Cardiac fibroblast (primary cell): ENCODE data around the gene TSPAN9.

ENCODE experiments used
- DNase-seq, 2 donors: peaks; one replicate each; pipeline versions ENCODE4 v3.0.0 to v3.0.0-alpha.2; 2010; ENCODE audit warnings: low read depth in 2 of 2
- H3K4me3 ChIP-seq, 2 donors: replicated peaks in 1 of 2; 1 replicate in 1 of 2; 2 replicates in 1 of 2; pipeline ENCODE4 v1.5.1; 2011; ENCODE audit warnings: low read depth in 2 of 2, low read length in 2 of 2, mild to moderate bottlenecking in 2 of 2, moderate library complexity in 1 of 2
- TF ChIP-seq, protein P1 (sequence below): IDR thresholded peaks from one replicate; pipeline ENCODE4 v1.5.1; 2011; ENCODE audit warnings: low read depth, mild to moderate bottlenecking, low read length, inconsistent platforms

Gene TSPAN9

GRCh38 chr12:3273409-3273853 is 196.3 kb downstream of the TSPAN9 start:
- TF ChIP-seq, protein P1, sequence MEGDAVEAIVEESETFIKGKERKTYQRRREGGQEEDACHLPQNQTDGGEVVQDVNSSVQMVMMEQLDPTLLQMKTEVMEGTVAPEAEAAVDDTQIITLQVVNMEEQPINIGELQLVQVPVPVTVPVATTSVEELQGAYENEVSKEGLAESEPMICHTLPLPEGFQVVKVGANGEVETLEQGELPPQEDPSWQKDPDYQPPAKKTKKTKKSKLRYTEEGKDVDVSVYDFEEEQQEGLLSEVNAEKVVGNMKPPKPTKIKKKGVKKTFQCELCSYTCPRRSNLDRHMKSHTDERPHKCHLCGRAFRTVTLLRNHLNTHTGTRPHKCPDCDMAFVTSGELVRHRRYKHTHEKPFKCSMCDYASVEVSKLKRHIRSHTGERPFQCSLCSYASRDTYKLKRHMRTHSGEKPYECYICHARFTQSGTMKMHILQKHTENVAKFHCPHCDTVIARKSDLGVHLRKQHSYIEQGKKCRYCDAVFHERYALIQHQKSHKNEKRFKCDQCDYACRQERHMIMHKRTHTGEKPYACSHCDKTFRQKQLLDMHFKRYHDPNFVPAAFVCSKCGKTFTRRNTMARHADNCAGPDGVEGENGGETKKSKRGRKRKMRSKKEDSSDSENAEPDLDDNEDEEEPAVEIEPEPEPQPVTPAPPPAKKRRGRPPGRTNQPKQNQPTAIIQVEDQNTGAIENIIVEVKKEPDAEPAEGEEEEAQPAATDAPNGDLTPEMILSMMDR = no peak
- no peak overlapping the region for H3K4me3 ChIP-seq
- DNase-seq = peak in 1 of 2 donors; percentile 46

DNA sequence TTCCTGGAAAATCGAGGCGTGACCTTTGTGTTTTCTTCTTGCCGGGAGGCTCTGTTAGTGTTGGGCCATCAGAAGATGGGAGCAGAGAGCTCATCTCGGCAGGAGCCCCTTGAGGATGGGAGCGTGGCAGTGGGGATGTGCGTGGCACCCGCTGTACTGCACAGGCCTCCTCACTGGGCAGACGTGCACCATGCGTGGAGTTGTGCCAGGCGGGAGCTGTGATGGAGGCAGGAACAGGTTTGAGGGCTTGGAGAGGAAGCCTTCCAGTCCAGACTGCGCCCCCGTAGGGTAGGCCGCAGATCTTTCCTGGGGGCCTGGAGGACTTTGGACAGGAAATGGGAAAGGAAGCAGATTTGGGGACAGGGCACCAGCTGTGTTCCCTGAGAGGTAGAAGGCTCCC is 197.5 kb downstream of the TSPAN9 start:
- no peak overlapping the region for H3K4me3 ChIP-seq
- no peak for DNase-seq
- TF ChIP-seq, protein P1 = no peak

- peak; percentile 77 to 80 for DNase-seq
- H3K4me3 ChIP-seq = no peak overlapping the region
- TF ChIP-seq, protein P1 = peak; percentile 98
Measured at GRCh38 chr12:3275171-3276041, 198.2 kb downstream of the TSPAN9 start.

DNA sequence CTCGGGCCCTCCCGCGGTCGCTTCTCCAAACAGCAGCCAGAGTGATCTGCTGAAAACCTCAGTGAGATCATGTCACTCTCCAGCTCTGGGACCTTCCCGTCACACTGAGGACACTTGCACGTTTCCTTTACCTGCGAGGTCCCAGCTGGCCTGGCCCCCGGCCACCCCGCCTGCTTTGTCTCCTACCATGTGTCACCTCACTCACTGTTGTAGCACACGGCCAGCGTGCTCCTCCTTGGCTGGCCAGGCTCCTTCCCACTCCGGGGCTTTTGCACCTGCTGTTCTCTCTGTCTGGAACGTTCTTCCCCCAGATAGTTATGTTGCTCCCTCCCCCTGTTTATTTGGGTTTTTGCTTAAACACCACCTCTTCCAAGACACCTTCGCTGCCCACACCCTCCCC is 199.0 kb downstream of the TSPAN9 start:
- H3K4me3 ChIP-seq = no peak overlapping the region
- DNase-seq = no peak
- TF ChIP-seq, protein P1 = no peak

DNA sequence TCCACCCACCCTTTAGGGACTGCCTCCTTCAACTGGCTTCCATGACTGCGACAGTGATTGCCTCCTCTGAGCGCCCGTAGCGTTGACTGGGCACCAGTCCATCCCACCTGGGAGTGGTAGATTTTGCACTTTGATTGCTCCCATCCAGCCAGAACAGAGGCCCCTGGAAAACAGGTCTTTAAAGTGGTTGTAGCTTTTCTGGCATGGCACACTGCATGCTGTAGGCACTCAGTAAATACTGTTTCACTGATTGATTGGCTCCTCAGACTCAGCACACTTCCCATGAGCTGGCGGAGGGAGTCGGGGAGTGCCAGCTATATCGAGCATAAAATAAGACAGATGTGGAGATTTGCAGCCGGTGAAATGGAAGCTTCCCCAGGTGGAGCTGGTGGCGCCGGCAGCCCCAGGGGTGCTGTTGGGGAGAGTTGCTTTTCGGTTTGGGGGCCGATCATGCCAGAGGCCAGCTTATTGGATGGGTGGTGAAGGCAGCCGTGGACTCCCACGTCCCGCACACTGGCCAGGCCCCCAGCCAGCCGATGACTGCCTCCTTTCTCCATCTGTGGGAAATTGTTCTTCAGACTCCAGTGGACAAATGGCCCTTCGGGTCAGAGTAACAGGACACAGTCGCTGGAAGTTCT is 200.2 kb downstream of the TSPAN9 start:
- DNase-seq = no peak
- TF ChIP-seq, protein P1 = no peak
- H3K4me3 ChIP-seq = no peak overlapping the region

DNA sequence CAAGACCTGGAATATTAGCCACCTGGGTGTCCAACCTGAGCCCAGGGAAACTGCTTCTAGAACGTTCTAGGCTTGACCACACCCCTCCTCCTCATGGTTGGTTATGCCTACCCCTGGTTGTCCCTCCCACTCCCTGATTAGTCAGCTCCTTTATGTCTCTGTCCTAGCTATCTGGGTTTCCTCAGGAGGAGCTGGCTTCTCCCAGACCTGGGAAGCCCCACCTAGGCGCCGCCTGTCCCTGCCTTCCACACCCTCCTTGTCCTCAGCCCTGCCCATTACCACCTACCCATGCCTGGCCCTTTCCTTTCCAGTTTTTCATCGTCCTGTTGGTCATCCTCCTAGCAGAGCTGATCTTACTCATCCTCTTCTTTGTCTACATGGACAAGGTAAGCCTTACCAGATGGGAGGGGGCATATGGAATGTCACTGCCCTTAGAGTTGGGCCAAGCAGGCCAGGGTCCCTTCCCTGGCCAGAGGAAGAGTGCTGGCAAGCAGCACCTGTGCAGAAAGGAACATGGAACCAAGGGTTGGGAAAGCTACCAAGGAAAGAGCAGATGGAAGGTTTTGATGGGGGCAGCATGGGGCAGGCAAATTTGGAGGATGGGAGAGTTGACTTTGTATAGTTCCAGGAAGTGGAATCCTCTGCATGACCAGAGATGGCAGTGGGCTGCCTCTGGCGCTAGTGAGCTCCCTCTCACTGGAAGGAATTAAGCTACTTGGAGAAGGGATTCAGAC is 201.7 kb downstream of the TSPAN9 start:
- TF ChIP-seq, protein P1 = no peak
- no peak for DNase-seq
- no peak overlapping the region for H3K4me3 ChIP-seq
